NCI-H1417 treated with DMSO at 0.1 percent for 48 hours (cell line): Measurements from ENCODE around the gene SEMA4F.

Source experiments
- DNase-seq: peaks from one replicate; lab custom pipeline; 2025; lab: John Stamatoyannopoulos, UW

The SEMA4F gene

DNA sequence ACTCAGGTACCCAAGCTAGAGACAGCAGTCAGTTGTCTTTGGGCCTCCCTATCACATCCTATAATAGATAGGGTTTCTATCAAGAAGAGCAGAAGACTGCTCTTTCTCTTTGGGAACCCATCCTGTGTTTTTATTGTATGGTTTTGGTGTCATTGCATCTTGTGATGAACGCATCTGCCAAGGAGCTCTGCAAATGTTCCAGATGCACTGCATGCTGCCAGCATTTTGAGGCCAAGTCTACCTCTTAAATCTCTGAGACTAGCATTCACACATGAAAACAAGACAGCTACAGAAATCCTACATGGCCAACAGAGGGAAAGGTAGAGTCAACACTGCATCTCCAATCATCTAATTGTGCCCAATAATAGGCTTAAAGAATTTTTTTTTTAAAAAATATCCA lies 14.0 kb downstream of the SEMA4F start:
- no peak for DNase-seq

DNA sequence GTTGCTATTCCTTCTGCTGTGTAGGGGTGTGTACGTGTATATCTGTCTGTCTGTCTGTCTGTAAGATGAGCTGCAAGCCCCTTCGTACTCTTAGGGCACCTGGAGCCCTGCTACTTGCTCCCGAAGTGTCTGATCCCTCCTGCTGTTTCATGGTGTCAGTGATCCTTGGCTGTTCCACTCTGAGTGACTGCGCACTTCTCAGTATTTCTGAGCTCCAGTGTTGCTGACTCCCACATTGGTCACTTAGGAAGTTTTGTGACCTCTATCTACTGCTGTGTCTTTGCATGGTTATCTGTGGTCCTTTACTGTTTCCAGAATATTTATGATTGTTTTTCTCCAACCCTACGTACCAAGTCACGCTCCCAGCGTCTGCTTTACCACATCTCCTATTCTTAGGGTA lies 16.2 kb downstream of the SEMA4F start:
- no peak for DNase-seq

DNA sequence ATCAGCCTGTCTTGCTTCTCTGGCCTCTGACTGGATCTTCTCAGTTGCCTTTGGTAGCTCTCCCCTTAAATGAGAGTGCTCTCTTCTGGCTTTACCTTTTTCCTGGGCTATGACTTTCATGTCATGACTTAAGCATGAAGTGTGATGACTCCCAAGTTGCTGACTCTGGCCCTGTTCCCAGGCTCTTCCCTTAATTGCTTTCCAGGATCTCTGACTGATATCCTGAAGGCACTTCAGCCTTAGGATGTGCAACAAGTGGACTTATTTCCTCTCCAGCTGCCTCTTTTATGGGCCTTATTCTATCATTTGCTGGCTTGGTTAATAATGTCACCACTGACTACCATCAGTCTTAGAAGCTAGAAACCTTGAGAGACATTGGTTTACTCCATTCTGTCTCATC lies 17.4 kb downstream of the SEMA4F start:
- no peak for DNase-seq

DNA sequence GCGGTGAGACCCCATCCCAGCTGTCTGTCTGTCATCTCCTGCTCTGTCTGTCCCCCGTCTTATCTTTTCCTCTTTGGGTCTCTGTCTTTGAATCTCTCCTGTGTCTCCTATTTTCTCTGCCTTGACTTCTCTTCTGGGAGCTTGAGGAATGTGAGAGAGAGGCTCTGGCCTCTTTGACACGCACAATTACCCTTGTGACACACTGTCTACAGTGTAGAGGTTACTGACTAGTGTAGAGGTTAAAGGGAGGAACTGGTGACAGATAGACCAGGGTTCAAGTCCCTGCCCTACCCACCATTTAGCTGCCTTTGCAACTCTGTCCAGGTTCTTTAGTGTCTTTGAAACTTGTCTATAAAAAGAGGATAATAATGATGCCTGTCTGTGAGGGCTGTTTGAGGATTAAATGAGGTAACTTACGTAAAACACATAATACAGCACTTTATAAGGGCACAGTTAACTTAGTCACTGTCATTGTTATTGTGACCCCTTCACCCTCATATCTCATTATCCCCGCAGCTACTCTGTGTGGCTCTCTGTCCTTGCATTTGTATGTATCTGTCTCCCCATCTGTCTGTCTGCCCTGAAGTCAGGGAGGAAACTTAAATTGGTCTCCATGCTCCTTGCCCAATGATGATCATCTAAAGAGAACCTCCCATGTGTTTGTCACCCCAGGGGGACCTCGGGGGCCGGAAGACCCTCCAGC lies 19.9 kb downstream of the SEMA4F start:
- no peak for DNase-seq

DNA sequence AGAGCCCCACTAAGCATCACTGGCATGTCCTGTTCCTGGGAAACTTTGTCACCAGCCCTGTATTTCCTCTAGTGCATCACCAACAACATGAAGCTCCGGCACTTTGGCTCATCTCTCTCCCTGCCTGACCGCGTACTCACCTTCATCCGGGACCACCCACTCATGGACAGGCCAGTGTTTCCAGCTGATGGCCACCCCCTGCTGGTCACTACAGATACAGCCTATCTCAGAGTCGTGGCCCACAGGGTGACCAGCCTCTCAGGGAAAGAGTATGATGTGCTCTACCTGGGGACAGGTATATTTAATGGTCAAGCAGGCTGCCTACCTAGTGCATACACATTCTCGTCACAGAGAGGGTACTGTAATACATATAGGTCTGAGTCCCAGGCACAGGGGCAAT lies 21.0 kb downstream of the SEMA4F start:
- DNase-seq = no peak

DNA sequence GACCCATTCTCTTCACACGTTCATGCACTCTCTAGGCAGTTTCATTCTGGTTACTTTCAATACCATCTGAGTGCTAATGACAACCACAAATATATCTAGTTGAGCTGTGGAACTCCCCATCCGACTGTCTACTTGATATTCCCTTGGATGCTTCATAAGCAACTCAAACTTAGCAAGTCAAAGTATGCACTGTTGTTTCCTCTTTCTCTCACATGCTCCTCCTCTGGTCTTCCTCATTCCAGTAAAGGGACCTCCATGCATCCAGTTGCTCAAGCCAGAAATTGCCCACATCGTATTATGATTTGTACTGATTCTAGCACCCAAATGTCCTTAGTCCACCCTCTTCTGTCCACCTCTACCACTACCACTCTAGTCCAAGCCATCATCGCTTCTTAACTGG lies 22.3 kb downstream of the SEMA4F start:
- DNase-seq = no peak

DNA sequence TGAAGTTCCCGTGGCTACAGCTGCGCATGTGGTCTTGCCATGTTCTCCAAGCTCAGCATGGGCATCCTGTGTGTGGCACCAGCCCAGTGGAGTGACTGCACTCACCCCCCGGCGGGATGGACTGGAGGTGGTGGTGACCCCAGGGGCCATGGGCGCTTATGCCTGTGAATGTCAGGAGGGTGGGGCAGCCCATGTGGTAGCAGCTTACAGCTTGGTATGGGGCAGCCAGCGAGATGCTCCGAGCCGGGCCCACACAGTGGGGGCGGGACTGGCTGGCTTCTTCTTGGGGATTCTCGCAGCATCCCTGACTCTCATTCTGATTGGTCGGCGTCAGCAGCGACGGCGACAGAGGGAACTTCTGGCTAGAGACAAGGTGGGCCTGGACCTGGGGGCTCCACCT lies 25.6 kb downstream of the SEMA4F start:
- no peak for DNase-seq

DNA sequence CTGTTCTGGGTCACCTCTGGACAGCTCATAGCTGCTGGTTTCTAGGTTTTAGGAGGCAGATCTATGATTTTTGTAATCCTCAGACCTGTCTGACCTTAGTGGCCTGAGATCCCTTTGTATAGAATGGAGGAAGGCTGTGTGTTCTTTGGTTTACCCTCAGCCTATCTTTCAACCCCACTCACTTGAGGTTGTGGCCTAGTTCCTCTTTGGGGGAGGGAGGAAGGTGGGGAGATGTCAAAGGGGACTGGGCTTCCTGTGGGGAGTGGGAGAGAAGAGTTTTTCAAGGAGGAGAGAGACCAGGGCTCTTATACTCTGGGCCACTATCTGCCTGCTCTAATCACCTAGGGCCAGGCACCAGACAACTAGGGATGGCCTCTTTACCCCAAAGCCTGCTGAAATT lies 28.5 kb downstream of the SEMA4F start:
- DNase-seq = no peak

DNA sequence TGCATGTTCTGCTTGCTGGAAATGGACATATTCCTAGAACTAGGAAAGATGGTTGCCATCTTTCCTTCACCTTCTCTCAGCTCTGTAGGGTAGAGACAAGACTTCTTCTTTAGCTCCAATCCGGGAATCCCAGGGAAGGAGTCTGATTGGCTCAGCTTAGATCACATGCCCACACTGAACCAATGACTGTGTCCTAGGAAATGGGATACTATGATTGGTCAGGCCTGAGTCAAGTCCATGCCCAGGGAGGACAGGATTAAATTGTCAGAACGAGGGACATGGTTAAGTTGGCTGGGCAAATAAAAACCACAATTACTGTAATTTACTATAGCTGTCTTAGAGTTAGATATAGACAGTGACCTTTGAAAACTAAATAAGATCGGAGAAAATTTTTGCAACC lies 31.4 kb downstream of the SEMA4F start:
- DNase-seq = no peak

DNA sequence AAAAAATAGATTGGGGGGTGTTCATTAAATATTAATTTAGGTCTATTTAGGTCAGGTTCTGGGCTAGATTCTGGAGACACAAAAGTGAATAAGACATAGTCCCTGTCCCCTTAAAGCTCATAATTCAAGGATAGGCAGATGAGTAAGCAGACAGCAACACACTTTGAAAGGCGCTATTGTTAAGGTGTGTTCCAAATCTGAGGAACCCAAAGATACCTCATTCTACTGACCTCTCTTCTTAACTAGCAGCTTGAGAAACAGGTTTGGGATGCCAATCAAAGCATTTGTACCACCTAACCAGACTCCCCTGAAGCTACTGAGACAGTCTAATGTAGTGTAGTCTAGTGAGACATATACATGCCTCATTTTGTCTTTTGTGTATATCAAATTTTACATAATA lies 34.8 kb downstream of the SEMA4F start:
- DNase-seq = no peak

DNA sequence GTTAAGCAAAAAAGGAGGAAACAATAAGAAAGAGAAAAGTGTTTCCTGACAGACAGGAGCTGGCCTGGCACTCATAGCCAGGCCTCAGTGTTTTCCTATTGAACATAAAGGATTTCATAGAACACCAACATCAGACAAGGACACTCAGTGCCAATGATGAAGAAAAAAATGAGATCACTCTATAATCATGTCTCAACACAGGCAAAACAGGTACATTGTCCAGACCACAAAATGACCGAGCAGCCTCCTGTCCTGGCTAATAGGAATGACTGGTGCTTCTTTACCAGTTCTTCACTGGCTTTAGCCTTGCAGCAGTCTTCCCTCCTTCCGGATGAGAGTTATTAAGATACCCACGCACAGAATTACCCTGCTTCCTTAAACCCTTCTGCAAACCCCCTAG lies 35.6 kb downstream of the SEMA4F start:
- DNase-seq = no peak

DNA sequence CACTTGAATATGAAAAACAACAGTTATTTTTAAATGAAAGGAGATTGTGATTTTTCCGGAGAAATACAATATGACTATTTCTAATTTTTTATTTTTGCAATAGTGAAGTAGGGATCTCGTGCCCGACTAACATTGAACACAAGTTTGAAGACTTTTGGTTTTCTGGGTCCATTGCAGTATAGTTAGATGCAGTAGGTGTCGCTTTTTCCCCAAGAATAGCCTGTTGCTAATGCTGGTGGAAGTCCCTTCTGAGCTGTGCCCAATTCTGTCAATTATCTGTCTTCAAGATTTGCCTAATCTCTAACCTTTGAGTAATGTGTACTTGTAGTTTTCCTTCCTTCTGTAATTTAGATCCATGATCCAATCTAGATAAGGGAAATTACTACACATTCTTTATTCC lies 36.5 kb downstream of the SEMA4F start:
- DNase-seq = peak; percentile 8

DNA sequence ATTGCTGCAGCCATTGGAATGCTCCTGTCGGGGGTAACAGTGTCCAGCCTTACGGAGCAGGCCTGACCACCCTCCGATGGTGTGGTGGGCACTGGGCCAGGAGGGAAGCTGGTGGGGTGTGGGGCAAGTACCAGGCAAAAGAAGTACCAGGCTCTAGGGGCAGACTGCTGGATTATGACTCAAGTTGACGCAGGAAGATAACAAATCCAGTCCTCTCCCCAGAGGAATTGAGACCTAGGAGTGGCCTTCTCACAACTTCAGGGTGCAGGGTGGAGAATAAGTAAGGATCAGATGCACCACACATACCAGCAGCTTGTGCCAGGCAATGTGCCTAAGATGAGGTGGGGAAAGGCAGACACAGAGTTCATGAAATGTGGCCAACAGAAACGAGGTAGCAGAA lies 37.9 kb downstream of the SEMA4F start:
- DNase-seq = no peak

DNA sequence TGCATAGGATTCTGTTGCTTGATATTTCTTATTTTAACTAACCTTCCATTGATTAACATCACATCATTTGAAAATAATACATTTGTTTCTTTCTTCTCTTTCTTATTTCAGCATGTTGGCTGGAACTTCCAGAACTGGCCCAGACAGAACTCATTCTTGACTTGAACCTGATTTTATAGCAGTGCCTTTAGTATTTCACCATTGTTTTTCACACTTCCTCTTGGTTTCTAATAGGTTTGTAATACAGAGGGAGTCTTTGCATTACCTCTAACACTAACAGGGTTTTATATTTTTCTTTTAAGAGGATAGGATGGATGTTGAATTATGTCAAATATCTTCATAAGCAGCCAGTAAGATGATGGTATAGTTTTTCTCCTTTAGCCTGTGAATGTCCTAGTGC lies 39.2 kb downstream of the SEMA4F start:
- DNase-seq = no peak

DNA sequence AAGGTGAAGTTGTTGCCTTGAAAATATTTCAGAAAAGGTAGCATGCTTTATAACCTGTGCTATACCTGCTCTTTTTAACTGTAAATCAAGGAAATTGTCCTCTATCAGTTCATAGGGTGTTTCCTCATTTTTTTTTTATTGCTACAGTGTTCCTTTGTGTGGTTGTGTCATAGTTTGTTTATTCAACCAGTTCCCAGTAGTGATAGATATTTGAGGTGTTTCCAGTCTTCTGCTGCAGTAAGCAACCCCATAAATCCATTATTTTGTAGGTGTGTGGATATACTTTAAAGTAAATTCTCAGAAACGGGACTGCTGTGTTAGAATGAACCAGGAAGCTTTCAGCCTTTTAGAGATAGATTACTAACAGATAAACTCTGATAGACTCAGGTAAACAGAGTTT lies 39.6 kb downstream of the SEMA4F start:
- no peak for DNase-seq

DNA sequence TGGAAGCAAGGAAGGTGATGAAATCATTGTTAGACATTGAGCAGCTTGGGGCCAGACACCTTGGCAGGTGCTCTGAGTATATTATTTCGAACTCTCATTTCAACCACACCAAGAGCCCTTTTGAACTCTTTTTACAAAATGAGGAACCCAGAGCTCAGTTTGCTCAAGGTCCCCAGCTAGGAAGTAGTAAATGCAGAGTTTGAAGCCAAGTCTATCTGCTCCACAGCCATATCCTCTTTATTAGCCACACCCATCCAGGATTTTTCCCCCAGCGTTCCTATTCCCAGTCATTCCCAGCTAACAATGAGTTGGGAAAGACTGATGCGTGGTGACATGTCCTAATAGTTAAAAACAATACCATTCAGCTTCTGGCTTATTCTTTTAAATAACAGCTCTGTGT lies 40.2 kb downstream of the SEMA4F start:
- DNase-seq = no peak

DNA sequence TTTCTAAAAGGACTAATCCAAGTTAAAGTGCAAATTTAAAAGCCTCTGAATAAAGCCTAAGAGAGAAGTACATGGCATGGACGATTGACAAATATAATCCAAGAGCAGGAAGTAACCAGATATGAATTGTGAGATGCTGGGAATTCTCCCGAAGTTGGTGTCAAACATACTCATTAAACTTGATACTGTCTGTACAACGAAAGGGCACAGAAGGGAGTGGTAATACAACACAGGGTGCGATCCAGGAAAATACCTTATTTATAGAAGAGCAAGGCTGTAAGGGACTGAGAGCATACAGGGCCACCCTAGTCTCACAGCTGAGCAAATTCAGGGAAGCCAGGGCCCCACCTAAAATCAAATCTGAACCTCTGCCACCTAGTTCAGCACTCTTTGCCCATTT lies 41.6 kb downstream of the SEMA4F start:
- no peak for DNase-seq

DNA sequence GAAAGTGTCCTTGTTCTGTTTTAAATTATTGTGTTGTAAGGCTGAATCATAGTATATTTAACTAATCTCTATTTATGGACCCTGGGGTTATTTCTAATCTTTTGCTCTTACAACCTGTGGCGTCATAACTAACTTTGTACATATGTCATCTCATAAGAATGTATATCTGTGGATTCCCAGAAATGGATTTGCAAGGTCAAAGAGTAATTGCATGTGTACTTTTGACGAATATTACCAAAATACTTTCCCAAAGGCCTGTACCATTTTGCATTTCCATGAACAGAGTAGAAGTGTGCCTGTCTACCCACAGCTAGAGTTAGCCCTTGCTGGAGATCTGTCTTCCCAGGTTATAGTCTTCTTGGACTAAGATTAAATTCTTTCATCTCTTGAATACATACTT lies 42.8 kb downstream of the SEMA4F start:
- no peak for DNase-seq

DNA sequence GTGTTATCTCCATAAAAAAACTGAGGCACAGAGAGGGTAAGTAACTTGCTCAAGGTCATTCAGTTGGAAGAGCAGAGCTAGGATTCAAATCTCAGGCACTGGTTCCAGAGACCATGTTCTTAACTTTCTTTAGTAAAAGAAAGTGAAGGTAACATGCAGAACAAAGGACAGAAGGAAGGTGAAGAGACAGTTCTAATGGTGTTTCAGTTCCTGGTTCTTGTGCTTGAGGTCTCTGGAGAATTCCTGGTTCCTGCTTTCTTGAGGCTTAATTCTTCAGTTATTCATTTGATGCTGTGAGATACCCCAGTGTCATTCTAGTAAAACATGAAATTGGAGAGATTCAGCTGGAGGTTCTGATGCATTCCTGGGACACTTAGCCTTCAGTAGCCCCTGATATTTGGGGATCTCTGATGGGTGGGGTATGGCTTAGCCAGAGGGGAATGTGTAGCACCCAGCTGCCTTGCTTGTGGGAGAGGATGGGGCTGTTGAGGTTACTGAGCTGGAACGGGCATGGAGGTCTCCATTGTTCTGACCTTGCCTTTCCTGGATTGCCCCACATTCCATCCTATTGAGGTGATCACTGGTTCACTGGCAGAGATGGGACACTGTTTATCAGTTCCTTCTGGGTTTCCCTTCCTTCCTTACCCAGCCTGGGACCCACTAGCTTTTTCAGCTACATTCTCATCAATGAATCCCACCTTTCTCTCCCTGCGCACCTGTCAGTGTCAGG lies 46.8 kb downstream of the SEMA4F start:
- DNase-seq = no peak

DNA sequence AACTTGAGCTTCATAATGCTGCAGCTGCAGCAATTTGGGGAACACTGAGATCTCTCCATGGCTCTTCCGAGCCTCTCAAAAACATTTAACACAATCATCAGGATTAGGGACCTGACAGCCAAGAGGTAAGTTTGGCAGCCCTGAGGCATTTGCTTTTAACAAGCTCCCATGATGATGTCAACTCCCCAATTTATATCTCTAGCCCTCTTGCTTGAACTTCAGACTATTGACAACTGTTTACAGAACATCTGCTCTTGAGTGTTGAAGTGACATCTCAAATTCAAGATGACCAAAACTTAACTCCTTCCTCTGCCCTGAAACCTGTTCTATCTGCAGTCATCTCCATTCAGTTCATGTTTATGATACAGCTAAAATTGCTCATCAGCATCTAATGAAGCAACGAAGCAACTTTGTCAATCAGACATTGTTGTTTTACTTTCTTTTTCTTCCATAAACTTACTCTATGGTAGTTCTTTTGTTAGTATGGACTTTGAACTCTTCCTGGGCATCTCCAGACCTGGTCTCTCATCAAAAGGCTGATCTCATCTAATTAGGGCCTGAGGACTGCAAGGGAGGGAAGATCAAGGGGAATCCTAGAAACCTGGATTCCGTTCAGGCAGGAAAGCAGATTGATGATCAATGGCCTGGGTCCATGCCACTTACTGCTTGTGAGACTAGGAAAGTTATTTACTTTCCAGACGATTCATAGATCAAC lies 48.1 kb downstream of the SEMA4F start:
- no peak for DNase-seq

DNA sequence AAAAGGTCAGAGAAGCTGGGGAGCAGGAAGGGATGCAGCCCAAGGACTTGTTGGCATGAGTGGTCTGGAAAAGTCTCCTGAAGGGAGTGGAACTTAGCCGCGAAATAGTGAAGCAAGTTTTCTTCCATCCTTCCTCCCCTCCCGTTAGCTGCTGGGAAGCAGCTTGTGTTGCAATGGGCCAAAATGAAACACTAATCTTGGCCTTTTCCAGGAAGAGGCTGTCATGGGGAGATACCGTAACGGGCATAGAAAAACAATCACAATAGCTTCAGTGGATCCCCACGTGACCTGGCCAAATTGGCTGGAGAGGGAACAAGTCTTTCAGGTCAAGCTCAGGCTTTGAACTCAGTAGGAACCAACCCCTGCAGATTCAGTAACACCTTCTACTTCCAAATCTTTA lies 49.3 kb downstream of the SEMA4F start:
- no peak for DNase-seq

DNA sequence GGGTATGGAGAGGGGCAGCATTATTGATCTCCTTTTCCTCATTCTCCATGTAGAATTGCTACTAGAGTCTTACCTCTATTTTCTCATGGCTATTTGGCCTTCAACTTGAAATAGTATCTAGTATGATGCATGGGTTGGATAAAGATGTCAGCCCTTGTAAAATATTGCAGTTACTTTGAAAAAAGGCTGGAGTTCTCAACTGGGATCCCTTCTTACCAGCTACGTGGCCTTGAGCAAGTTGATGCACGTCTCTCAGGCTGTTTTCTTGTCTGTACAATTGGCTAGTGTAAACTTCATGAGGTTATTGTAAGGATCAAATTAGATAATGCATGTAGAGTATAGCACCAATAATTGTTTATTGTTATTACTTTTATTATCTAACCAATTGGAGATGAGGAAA lies 50.2 kb downstream of the SEMA4F start:
- DNase-seq = no peak

DNA sequence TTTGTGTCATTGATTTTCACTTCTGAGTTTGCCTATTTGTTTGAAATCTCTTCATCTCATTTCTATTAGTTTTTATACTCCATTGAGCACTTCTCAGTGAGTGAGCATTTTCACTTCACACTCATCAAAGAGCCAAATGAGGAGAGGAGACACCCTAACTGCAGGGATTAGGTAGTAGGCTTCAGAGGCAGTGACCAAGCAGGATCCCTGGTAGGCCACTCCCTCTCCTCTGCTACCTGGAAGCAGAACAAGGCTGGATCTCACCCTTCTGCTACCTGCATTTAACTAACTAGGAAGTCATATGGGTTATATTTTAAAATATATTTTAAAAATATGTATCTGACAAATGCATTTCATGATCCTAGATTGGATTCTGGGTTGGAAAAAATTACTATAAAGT lies 52.7 kb downstream of the SEMA4F start:
- no peak for DNase-seq
